ENCODE results near the gene RNF215. TPM values are rescaled to one million over a fixed set of nuclear protein-coding genes. Genes with fewer than 3 reads are reported as not detected.

Gene RNF215
- total and polyA plus RNA-seq, 10 of the 15 experiments (the other 5 are each of a cell fraction or from before 2014, with no cell fraction given), result 0.31 to 7.6 (median 3.0) TPM; not detected in 1

GRCh38 chr22:30337461-30337778, 49.8 kb downstream of the RNF215 start:
- Histone ChIP-seq H3K9ac (ENCODE audit: control insufficient read depth, insufficient read depth, low read length) (no peak overlapping the region), H3K79me2 (ENCODE audit: control insufficient read depth, insufficient read depth, low read length) (no peaks in the 10 kb centered on the region), H3K4me2 (ENCODE audit: control insufficient read depth, insufficient read depth) (no peak overlapping the region), H3K36me3 (ENCODE audit: control insufficient read depth in 2 of 2, insufficient read depth in 2 of 2, low read length in 1 of 2) (peaks cover 68 to 69% of the 10 kb centered on the region in 2 experiments), H2AFZ (ENCODE audit: control insufficient read depth, low read depth, low read length) (no peak overlapping the region), H3K4me1 (ENCODE audit: control insufficient read depth, insufficient read depth, low read length) (no peaks in the 10 kb centered on the region), H3K27me3 (replicated peaks in 1 of 2; ENCODE audit: control insufficient read depth in 2 of 2, insufficient read depth in 2 of 2, low read length in 1 of 2) (no peaks in the 10 kb centered on the region), H3K27ac (ENCODE audit: control insufficient read depth, insufficient read depth) (no peak overlapping the region), H4K20me1 (ENCODE audit: control insufficient read depth, insufficient read depth) (no peaks in the 10 kb centered on the region), H3K9me3 (replicated peaks; ENCODE audit: control insufficient read depth, insufficient read depth, low read length) (no peaks in the 10 kb centered on the region), H3K4me3 (no peak overlapping the region)
- ChIA-PET SMC1A (ENCODE audit: uncharacterized antibody, unreplicated experiment) (no interaction called here), RAD21 (ENCODE audit: unreplicated experiment) (interaction anchor here (1.2 to 2.1 kb wide), 2 partner anchors 11 to 49 kb away, joined by 3 to 4 read pairs; partner anchors contain the start of gene TBC1D10A), CTCF (interaction anchor here (1.3 to 1.5 kb wide), 2 partner anchors 11 to 49 kb away, joined by 3 to 7 read pairs; no protein-coding TSS in a partner anchor), POLR2A (no interaction called here)
- 89% methylated on average over 8 of the region's 8 CpGs for WGBS (ENCODE audit: insufficient coverage, insufficient replicate concordance, low lambda C conversion rate, missing lambda C conversion rate)
- BruUV-seq (replicated peaks), result no TSS peak
- DNase-seq (ENCODE audit: low read depth, low spot score) (no peak), FAIRE-seq (no peak), ATAC-seq (no peak)
- in situ Hi-C loops (cut with MboI) (no loop called here), intact Hi-C loops (cut with micrococcal nuclease; ENCODE audit: unreplicated experiment) (no loop called here)
- no peak for TF ChIP-seq STAT3 (IDR thresholded peaks at IDR 0.05; ENCODE audit: low read depth, low read length)

GRCh38 chr22:30336752-30337460, 50.3 kb downstream of the RNF215 start:
- Histone ChIP-seq H3K4me2 (ENCODE audit: control insufficient read depth, insufficient read depth) (no peak overlapping the region), H2AFZ (ENCODE audit: control insufficient read depth, low read depth, low read length) (no peak overlapping the region), H3K27me3 (replicated peaks in 1 of 2; ENCODE audit: control insufficient read depth in 2 of 2, insufficient read depth in 2 of 2, low read length in 1 of 2) (no peaks in the 10 kb centered on the region), H3K36me3 (ENCODE audit: control insufficient read depth in 2 of 2, insufficient read depth in 2 of 2, low read length in 1 of 2) (peaks cover 65 to 68% of the 10 kb centered on the region in 2 experiments), H4K20me1 (ENCODE audit: control insufficient read depth, insufficient read depth) (no peaks in the 10 kb centered on the region), H3K4me1 (ENCODE audit: control insufficient read depth, insufficient read depth, low read length) (no peaks in the 10 kb centered on the region), H3K9me3 (replicated peaks; ENCODE audit: control insufficient read depth, insufficient read depth, low read length) (no peaks in the 10 kb centered on the region), H3K9ac (ENCODE audit: control insufficient read depth, insufficient read depth, low read length) (no peak overlapping the region), H3K27ac (ENCODE audit: control insufficient read depth, insufficient read depth) (no peak overlapping the region), H3K4me3 (no peak overlapping the region), H3K79me2 (ENCODE audit: control insufficient read depth, insufficient read depth, low read length) (no peaks in the 10 kb centered on the region)
- ChIA-PET RAD21 (ENCODE audit: unreplicated experiment) (interaction anchor here (1.2 to 2.1 kb wide), 2 partner anchors 10 to 49 kb away, joined by 3 to 4 read pairs; partner anchors contain the start of gene TBC1D10A), CTCF (interaction anchor here (2.2 kb wide), 1 partner anchor 49 kb away, joined by 16 read pairs; the partner anchor contains the start of gene CASTOR1), SMC1A (ENCODE audit: uncharacterized antibody, unreplicated experiment) (no interaction called here), POLR2A (no interaction called here)
- 93% methylated on average over 4 of the region's 4 CpGs for WGBS (ENCODE audit: insufficient coverage, insufficient replicate concordance, low lambda C conversion rate, missing lambda C conversion rate)
- FAIRE-seq, result no peak
- intact Hi-C loops (cut with micrococcal nuclease; ENCODE audit: unreplicated experiment) (no loop called here), in situ Hi-C loops (cut with MboI) (no loop called here)
- no peak for DNase-seq (ENCODE audit: low read depth, low spot score)
- BruUV-seq (replicated peaks), result no TSS peak
- ATAC-seq, result no peak
- TF ChIP-seq ZBTB11 (CRISPR knock-in tag; IDR thresholded peaks at IDR 0.05) (no peak), MYB (IDR thresholded peaks at IDR 0.05; ENCODE audit: borderline replicate concordance, low read depth, low read length) (no peak), KLF5 (IDR thresholded peaks at IDR 0.05; ENCODE audit: partially characterized antibody) (no peak), CHD1 (IDR thresholded peaks at IDR 0.05; ENCODE audit: low read depth, low read length) (no peak), ZNF274 (IDR thresholded peaks at IDR 0.05; ENCODE audit: insufficient read depth, insufficient read length) (no peak), ZZZ3 (IDR thresholded peaks at IDR 0.05; ENCODE audit: control insufficient read depth, insufficient read length, low read depth) (no peak), RBBP5 (conservative IDR thresholded peaks at IDR 0.05) (no peak), PBX3 (IDR thresholded peaks at IDR 0.05; ENCODE audit: insufficient replicate concordance, low read depth, low read length) (no peak), ASH2L (IDR thresholded peaks at IDR 0.05; ENCODE audit: borderline replicate concordance, low read depth) (no peak), MEF2A (IDR thresholded peaks at IDR 0.05; ENCODE audit: insufficient read depth, low read depth, low read length) (no peak), SMAD5 (IDR thresholded peaks at IDR 0.05; ENCODE audit: low read depth) (no peak), ZNF207 (IDR thresholded peaks at IDR 0.05; ENCODE audit: borderline replicate concordance) (no peak)

Measured in GM12878 (cell line).